ENCODE results near the gene C1D.

The C1D gene

GRCh38 chr2:68057658-68058396 is 5.0 kb downstream of the C1D start:
- DNase-seq: no peak

GRCh38 chr2:68052717-68053422 is 9.9 kb downstream of the C1D start:
- DNase-seq: no peak

DNA sequence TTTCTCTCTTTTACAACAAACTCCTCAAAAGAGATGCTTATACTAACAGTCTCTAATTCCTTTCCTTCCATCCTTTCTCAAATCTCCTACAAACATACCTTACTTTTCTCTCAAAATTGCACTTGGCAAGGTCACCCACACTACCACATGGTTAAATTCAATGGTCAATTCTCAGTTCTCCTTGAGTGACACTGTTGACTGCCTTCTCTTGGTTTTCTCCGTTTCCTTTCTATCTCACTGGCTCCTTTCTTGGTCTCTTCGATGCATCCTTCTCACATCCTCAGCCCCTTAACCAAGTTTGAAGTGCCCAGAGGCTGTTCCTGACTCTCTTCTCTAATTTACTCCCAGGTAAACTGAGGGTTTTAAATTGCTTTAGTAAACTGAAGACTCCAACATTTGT is 12.5 kb downstream of the C1D start:
- no peak for DNase-seq

GRCh38 chr2:68046642-68047240 is 16.1 kb downstream of the C1D start:
- no peak for DNase-seq

DNA sequence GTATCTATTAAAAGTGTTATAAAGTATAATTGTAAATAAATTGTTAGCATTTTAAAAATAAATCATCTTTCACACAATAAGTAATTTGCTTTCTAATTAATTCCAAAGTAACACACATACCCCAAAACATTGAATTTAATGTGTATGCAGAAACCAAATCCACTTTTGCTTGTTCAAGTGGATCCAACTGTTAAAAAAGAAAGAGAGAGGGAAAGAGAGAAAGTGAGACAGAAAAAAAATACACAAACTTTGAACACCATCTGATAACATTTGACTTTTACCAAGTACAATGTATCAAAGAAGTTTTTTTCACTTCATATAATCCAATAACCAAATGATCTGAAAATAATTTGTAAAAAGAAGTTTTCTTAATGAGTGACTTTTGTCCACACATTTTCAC is 16.6 kb downstream of the C1D start:
- DNase-seq: no peak

GRCh38 chr2:68045342-68045741 is 17.5 kb downstream of the C1D start:
- no peak for DNase-seq

DNA sequence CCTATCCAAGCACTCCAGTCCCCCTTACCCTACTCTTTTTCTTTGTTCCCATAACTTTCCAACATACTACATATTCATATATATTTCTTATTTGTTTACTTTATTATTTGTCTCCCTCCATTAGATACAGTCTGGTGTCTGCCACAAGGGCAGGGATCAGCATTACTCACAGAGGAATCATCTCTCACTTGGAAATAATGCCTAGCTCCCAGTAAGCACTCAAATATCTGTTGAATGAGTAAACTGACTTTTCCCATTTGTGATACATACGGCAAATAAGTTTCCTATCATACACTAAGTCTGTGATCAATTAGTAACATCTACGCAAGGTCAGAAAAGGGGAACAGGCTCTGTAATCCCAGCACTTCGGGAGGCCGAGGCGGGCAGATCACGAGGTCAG is 18.7 kb downstream of the C1D start:
- DNase-seq: no peak

DNA sequence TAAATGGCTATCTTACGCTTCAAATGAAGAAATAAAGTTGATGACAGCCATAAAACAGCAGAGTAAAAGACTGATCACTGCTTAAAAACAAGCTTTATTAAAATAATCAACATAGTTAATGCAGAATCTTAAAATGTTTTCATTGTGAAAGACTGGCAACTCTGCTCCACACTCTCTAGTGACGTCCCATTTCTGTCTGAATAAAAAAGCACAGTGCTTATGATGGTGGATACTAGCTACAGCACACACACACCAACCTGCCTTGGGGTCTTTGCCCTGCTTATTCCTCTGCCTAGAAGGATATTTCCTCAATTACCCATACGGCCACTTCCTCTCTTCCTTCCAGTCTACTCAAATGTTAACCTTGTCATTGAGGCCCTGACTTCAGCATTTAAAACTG is 19.1 kb downstream of the C1D start:
- DNase-seq: no peak

DNA sequence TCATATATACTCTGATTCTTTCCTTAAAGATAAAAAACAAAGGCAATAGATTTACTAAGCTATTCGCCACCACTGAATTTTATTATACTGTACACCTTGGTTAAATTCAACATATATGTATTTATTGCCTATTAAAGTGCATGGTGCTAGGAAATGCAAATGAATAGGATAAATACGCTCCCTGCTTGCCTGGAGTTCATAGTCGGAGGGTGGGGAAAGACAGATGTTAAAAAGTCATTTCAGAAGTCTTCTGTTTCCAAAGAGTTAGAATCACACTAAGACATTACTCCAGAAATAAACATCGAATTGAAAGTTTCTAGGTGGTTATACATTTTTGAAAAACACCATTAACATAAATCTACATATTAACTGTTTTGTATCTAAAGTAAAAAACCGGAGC is 19.8 kb downstream of the C1D start:
- no peak for DNase-seq

DNA sequence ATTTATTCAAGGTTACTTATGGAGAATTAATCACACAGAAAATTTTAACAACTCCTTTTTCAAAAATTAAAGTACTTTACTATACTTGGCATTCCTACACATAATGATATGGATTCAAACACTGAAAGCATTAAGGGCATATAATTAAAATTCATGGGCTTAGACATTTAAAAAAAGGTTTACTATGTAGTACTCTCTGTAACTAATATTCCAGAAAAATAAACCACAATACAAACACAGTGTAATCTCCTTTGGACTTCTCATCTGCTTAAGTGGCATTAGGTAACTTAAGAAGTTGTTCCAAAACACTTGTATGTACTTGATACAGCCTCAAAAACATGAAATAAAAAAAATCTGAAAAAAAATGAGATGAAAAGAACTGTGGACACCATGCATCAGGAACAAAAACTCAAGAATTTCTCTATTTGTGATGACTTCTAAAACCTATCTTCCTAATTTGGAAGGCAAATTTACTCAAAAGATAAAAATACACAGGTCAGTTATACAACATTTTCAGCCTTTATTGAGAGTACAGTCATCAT is 21.0 kb downstream of the C1D start:
- no peak for DNase-seq

GRCh38 chr2:68040078-68040477 is 22.7 kb downstream of the C1D start:
- no peak for DNase-seq

- no peak for DNase-seq
These were observed 23.5 kb downstream of the C1D start for GRCh38 chr2:68039317-68039716.

DNA sequence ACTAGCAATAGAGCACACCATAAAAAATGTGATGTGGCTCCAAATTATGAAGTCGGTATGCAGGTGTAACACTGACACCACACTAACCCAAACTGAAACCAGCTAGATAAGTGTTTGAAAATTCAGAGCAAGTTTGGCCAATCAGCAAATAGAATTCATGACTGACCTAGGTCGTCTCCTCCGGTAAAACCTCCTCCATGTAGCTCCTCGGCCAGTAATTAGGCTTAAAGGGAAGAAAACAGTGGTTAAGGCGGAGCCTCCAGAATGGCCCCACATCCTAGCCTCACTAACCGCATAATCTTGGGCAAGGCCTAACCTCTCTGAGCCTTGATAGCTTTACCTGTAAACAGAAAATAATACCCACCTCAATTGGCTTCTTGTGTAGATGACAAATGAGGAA is 30.1 kb downstream of the C1D start:
- DNase-seq: no peak

DNA sequence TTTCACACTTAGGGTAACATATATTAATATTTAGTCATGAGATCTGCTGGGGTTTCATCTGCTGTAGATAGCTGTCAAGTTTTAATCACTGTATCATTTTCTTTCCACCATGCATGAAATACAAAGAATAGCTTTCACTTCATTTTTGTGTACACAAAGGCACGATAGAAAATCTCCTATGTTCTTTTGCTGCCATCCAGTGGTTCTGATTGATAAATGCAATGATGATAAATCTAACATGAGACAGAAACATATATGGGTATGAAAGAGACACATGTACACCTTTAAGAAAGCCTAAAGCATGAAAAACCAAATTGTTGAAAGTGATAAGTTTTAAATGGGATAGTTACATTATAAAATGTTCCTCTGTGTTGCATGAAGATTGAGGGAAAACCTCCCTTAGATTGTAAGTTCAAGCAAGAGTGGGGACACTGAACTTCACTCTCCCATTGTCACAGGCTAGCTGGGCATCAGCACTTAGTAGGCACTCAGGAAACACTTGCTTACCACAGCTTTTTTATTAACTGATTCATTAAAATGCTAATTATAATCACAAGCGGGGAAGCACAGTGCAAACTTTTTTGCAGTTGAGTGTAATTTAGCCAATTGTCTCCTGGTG is 31.2 kb downstream of the C1D start:
- no peak for DNase-seq

- DNase-seq: no peak
These were observed 31.8 kb downstream of the C1D start for GRCh38 chr2:68031043-68031442.

DNA sequence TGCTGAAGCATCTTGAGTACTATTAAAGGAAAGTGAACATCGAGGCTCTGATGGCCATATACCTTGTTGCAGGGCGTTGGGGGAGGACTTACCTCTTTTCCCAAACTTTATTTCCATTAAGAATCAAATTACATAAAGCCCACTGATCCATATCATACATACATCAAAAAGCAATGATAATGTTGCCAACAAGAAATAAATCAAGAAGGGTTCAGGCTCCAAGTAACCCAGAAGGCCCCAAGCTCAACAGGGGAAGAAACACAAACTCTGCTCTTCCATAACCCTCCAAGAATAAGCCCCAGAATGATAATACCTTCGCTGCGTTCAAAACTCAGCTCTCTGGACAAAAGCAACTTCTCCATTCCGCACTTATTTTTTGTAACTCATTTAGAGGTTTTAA is 32.3 kb downstream of the C1D start:
- no peak for DNase-seq

- DNase-seq: no peak
These were observed 34.8 kb downstream of the C1D start for GRCh38 chr2:68027959-68028358.

GRCh38 chr2:68024450-68024849 is 38.4 kb downstream of the C1D start:
- no peak for DNase-seq

GRCh38 chr2:68023904-68024303 is 38.9 kb downstream of the C1D start:
- no peak for DNase-seq

GRCh38 chr2:68018727-68019126 is 44.1 kb downstream of the C1D start:
- no peak for DNase-seq

DNA sequence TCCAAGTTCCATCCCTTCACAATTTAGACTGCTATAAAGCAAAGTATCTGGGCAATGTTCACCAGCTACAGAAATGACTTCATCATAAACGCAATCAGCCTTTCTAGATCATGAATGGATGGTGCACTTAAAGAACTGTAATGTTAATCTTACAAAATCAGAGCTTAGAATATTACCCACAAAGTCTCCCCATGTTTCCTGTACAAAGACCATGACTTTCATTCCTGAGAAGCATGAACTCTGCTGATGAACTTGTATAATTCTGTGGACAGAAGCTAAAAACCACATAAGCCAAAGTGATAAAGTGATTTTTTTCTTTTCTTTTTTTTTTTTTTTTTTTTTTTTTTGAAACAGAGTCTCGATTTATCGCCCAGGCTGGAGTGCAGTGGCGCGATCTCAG is 53.3 kb downstream of the C1D start:
- no peak for DNase-seq

DNA sequence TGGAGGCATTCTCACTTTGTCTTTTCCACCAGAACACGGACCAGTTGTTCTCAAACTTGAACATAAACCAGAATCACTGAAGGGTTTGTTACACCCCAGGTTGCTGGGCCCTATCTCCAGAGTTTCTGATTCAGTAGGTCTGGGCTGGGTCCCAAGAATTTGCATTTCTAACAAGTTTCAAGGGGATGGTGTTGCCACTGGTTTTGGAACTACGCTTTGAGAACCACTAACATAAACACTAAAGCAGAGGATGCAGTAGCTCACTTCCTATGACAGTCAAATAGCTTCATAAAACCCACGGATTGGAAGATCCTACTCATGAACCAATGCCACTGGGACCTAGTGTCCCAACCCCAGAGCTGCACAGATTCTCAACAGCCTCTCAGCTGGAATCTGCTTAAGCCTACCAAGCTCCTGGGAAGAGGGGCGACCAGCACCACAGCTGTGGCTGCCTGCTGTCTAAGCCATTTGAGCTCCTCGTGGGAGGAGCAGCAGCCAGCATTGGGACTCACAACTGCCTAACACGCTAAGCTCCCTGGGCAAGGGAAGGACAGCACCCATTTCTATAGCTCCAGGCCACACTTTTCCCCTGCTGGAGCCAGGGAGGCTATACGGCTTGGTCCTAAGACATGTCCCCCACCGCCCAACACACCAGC is 62.5 kb downstream of the C1D start:
- DNase-seq: no peak

DNA sequence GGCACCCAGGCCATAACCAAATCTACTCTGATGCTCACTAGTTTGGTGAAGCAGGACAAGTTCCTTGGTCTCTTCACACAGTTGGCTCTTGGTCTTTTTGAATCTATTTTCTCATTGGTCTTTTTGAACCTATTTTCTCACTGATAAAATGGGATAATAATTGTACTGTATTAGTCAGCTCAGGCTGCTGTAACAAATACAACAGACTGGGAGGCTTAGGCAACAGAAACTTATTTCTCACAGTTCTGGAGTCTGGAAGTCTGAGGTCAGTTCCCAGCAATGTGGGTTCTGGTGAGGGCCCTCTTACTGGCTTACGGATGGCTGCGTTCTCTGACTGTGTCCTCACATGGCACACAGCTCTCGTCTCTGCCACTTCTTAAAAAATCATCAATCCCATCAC is 63.5 kb downstream of the C1D start:
- DNase-seq: no peak
